ENCODE data around the gene PICALM.
"Not testable (repeated sequence)": the region's sequence is repeated elsewhere in the genome, so short reads cannot be mapped to it uniquely, and the experiment has no call there.

GRCh38 chr11:86087688-86088087 is 18.8 kb upstream of the PICALM start:
- TF ChIP-seq GTF2F1 (IDR thresholded peaks at IDR 0.05; ENCODE audit: borderline replicate concordance, low read depth, low read length); POLR2AphosphoS5 (IDR thresholded peaks at IDR 0.05; ENCODE audit: low read depth, low read length): not testable (repeated sequence)

Measured in H1 (cell line).